ENCODE data around the gene DYSF. TPM values are rescaled to one million over a fixed set of nuclear protein-coding genes. Genes with fewer than 3 reads are reported as not detected.

The DYSF gene
- total and polyA plus RNA-seq, 7 donors = 38.3 to 208 (median 109) TPM

DNA sequence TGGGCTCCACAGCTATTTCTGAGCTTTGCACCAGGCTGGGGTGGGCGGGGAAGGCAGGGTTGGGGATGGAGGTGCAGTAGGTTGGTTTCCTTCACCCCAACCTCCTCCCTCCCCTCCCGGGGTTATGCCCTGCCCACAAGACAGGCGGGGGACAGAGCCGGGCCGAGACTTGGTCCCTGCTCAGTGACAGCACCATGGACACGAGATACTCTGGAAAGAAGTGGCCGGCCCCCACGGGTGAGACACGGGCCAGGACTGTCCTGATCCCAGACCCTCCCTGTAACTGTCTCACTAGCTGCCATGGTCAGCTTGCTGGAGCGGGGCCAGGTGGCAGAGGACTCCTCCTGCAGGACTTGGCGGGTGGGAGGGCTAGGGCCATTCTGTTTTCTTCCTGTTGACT lies 59.7 kb downstream of the DYSF start:
- Histone ChIP-seq H3K9me3 (no peaks in the 10 kb centered on the region), H3K27ac (no peak overlapping the region), H3K4me3 (no peak overlapping the region), H3K4me1 (peaks cover 4% of the 10 kb centered on the region), H3K27me3 (ENCODE audit: insufficient read depth in 3 of 3, low read length in 2 of 3) (no peaks in the 10 kb centered on the region), H3K36me3 (ENCODE audit: insufficient read depth in 1 of 2, low read depth in 1 of 2) (peaks cover 0 to 66% of the 10 kb centered on the region in 2 donors)
- intact Hi-C loops (cut with DNase I) = loop anchor here (5.0 to 10.0 kb wide), 3 partner anchors 216 to 358 kb away; no protein-coding TSS in a partner anchor
- TF ChIP-seq, protein P1, sequence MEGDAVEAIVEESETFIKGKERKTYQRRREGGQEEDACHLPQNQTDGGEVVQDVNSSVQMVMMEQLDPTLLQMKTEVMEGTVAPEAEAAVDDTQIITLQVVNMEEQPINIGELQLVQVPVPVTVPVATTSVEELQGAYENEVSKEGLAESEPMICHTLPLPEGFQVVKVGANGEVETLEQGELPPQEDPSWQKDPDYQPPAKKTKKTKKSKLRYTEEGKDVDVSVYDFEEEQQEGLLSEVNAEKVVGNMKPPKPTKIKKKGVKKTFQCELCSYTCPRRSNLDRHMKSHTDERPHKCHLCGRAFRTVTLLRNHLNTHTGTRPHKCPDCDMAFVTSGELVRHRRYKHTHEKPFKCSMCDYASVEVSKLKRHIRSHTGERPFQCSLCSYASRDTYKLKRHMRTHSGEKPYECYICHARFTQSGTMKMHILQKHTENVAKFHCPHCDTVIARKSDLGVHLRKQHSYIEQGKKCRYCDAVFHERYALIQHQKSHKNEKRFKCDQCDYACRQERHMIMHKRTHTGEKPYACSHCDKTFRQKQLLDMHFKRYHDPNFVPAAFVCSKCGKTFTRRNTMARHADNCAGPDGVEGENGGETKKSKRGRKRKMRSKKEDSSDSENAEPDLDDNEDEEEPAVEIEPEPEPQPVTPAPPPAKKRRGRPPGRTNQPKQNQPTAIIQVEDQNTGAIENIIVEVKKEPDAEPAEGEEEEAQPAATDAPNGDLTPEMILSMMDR (IDR thresholded peaks at IDR 0.05) = no peak
- peak in 1 of 4 donors; percentile 7 for ATAC-seq
- 56 to 73% (median 58%) methylated on average over 10 to 11 of the region's 11 CpGs for WGBS, 3 donors
- no peak for DNase-seq

GRCh38 chr2:71513721-71514120 lies 60.4 kb downstream of the DYSF start:
- 85 to 94% (median 88%) methylated on average over 11 of the region's 11 CpGs for WGBS, 3 donors
- ATAC-seq = no peak

DNA sequence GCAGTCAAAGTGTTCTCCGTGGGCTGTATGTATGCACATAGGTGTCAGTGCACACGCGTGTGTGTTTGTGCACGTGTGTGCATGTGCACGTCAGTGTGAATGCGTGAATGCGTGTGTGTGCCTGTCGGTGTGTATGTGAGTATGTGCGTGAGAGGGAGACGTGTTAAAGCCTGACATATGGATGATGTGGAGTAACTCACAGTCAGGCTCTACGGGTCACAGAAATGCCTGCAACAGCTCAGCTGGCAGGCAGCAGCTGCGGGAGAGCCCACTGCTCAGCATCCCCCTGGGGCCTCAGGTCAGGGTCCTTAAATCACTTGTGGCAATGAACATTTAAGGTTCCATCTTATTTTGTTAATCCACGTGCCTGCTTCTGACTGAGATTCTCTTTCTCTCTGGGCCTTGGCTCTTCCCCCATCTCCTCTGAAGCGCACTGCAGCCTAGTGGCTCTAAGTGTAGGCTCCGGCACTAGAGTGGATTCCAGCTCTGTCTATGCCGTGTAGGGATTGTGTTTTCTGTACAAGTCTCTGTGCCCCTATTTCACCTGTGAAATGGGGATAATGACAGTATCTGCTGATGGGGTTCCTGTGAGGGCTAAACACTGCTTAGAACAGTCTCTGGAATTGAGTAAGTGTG lies 63.0 kb downstream of the DYSF start:
- TF ChIP-seq, protein P1 (IDR thresholded peaks at IDR 0.05) = no peak
- 82 to 87% (median 85%) methylated on average over 16 of the region's 16 CpGs for WGBS, 3 donors
- no peaks in the 10 kb centered on the region for H3K4me1 ChIP-seq
- H3K27ac ChIP-seq = no peak overlapping the region
- H3K36me3 ChIP-seq (ENCODE audit: insufficient read depth in 1 of 2, low read depth in 1 of 2) = peaks cover 0 to 94% of the 10 kb centered on the region in 2 donors
- no peak for DNase-seq
- H3K9me3 ChIP-seq = no peaks in the 10 kb centered on the region
- no peaks in the 10 kb centered on the region for H3K27me3 ChIP-seq (ENCODE audit: insufficient read depth in 3 of 3, low read length in 2 of 3)
- ATAC-seq = no peak
- intact Hi-C loops (cut with DNase I) = loop anchor here in 1 of 2 donors (10.0 kb wide), 1 partner anchor 362 kb away; no protein-coding TSS in a partner anchor
- H3K4me3 ChIP-seq = no peak overlapping the region

More at GRCh38 chr2:71513721-71514120, 60.4 kb downstream of the DYSF start:
- H3K36me3 ChIP-seq (ENCODE audit: insufficient read depth in 1 of 2, low read depth in 1 of 2) = peaks cover 0 to 73% of the 10 kb centered on the region in 2 donors
- peaks cover 3% of the 10 kb centered on the region for H3K4me1 ChIP-seq
- no peak overlapping the region for H3K27ac ChIP-seq
- H3K9me3 ChIP-seq = no peaks in the 10 kb centered on the region
- no peaks in the 10 kb centered on the region for H3K27me3 ChIP-seq (ENCODE audit: insufficient read depth in 3 of 3, low read length in 2 of 3)
- no peak overlapping the region for H3K4me3 ChIP-seq
- TF ChIP-seq, protein P1 (IDR thresholded peaks at IDR 0.05) = no peak
- intact Hi-C loops (cut with DNase I) = loop anchor here (5.0 to 10.0 kb wide), 3 partner anchors 216 to 359 kb away; no protein-coding TSS in a partner anchor
- no peak for DNase-seq

- Histone ChIP-seq H3K4me3 (no peak overlapping the region), H3K36me3 (ENCODE audit: insufficient read depth in 1 of 2, low read depth in 1 of 2) (peaks cover 0 to 98% of the 10 kb centered on the region in 2 donors), H3K27ac (no peak overlapping the region), H3K4me1 (no peaks in the 10 kb centered on the region), H3K27me3 (ENCODE audit: insufficient read depth in 3 of 3, low read length in 2 of 3) (no peaks in the 10 kb centered on the region), H3K9me3 (no peaks in the 10 kb centered on the region)
- TF ChIP-seq, protein P1 (IDR thresholded peaks at IDR 0.05) = no peak
- DNase-seq (no peak), ATAC-seq (no peak)
- 82 to 92% (median 87%) methylated on average over 4 of the region's 4 CpGs for WGBS, 3 donors
- intact Hi-C loops (cut with DNase I) = loop anchor here in 1 of 2 donors (10.0 kb wide), 1 partner anchor 363 kb away; no protein-coding TSS in a partner anchor
Measured at GRCh38 chr2:71517851-71518250, 64.5 kb downstream of the DYSF start.

Measured in psoas muscle (tissue), 8 donors.